DMS 273 treated with DMSO at 0.1 percent for 48 hours (cell line): ENCODE measurements around the gene RNF4.
"Not testable (repeated sequence)": the region's sequence is repeated elsewhere in the genome, so short reads cannot be mapped to it uniquely, and the experiment has no call there.

Source experiments
- DNase-seq: peaks from one replicate; lab custom pipeline; 2025; lab: John Stamatoyannopoulos, UW

Gene RNF4

DNA sequence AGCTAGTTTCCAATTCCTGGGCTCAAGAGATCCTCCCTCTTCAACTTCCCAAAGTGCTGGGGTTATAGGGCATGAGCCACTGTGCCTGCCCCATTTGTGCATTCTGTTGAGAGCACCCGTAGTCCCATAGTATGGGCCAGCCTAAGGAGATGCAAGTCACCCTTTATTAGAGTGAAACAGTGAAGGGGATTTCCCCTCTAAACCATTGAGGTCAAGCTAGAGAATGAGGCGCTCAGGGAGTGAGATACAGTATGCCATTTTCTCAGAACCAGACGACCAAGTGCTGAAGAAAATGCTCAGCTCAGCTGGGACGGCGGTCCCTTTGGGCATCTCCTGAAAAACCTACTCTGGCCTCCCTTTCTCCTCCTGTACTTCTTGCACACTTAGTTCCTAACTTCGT, 18.7 kb downstream of the RNF4 start:
- no peak for DNase-seq

DNA sequence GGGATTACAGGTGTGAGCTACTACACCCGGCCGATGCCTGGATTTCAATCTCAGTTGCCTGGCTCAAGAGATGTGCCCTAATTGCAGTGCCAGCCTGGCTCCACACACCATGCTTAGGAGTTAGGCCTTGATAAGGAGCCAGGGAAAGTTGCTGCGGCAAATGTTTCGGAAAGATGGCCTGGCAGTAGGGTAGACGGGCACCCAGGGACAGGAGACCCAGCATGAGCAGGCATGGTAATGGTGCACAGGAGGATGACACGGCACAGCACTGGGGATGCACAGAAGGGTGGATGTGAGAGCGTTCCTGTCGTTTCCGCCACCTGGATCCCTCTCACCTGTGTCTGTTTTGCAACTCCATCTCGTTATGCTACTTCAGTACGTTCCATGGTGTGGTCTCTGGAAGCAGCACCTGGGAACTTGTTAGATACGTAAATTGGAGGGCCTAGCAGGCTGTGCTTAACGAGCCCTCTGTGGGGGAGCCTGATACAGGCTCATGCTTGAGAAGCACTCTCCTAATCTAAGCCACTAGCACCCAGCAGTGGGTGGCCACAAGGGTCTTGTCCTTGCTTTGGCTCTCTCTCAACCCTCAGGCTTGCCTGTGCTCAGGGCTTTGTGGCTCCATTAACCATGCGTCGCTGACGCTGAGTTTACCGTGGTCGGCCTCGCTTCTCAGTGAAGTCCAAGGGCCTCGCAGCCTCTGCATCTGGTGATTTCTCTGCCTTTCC, 20.3 kb downstream of the RNF4 start:
- DNase-seq: no peak

DNA sequence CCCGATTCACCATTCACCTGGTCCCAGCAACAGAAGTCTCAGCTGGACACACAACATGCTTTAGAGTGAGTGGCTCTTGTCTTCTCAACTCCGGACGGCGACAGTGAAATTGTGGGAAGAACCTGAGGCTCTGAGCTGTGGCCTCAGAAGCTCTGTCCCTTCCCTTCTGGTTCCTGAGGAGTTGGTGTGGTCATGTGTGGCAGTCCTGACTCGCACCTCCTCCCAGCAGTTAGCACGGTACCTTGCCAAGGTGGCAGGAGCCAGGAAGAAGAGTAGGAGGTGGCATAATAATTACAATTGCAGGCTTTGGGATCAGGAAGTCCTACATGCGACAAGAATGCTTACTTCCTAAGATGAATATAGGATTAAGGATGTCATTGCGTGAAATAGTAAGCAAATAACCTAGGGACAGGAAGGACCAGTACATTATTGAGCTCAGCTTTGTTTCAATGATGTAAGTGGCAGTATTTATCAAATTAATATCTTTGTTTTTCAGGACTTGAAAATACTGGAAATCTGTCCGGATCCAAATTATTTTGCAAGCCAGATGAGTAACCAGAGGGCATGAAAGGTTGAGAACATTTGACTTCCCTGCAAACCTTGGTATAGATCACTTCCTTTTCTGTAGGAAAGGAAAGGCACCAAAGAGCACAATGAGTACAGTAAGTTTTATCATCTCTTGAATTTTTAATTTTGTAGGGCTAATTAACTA, 21.1 kb downstream of the RNF4 start:
- no peak for DNase-seq

DNA sequence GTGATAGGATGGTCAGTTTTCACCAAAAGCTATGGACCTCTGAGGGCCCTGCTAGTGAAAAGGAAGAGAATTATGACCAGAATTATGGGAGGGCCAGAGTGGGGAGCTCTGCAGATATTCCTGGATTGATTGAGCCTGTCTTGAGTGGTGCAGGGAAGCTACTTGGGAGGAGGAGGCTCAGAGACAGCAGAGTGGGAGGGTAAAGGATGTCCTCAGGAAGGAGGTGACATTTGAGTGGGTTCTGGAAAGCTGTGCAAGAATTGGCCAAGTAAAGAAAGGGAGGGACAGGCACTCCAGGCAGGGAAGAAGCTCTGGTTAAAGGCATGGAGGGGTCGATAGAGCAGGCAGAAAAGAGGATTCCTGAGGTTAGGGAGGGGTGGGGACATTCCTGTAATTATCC, 24.1 kb downstream of the RNF4 start:
- DNase-seq: no peak

DNA sequence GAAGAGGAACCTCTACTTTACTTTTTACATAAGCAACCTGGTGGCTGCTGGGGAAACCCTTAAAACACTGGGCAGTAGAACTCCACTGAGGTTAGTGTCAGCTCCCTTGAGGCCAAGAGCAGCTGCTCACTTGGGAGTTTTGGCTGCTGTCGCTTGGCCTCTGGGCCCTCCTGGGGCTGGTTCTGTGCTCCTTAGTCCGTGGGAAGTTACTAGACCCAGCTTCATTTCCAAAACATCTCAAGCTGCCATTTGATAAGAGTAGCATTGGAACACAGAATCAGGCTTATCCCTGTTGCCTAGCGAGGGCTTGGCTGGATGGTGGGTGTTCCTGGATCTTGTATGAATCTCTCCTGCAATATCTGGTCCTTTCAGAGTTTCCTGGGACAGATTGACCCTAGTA, 26.1 kb downstream of the RNF4 start:
- no peak for DNase-seq

DNA sequence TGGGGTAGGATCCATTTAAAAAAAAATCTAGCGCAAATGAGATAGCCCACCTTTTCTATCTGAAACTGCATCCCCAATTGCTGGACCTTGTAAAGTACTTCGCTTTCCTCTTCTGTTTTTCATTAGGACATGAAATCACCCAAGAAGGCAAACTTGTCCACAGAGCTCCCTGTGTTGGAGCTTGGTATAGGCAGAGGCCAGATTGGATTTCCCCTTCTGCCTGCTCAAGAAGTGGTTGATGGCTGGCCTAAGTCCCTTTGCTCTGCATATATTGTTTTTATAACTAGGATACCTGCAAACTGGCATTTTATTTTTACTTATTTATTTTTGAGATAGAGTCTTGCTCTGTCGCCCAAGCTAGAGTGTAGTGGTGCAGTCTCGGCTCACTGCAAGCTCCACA, 28.4 kb downstream of the RNF4 start:
- DNase-seq: no peak

DNA sequence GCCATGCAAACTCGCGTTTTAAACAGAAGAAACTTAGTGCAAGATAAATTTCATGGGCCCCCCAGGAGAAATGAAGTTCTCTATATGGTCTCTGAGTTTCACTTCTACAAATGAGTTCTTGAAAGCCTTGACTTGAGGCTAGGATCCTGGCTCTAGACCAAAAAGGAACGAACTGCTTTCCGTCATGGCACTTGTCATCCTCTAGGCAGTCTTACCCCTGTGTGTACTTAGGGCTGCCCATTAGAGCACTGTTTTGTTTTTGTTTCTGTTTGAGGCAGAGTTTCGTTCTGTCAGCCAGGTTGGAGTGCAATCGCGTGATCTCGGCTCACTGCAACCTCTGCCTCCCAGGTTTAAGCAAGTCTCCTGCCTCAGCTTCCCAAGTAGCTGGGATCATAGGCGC, 29.0 kb downstream of the RNF4 start:
- DNase-seq: no peak

DNA sequence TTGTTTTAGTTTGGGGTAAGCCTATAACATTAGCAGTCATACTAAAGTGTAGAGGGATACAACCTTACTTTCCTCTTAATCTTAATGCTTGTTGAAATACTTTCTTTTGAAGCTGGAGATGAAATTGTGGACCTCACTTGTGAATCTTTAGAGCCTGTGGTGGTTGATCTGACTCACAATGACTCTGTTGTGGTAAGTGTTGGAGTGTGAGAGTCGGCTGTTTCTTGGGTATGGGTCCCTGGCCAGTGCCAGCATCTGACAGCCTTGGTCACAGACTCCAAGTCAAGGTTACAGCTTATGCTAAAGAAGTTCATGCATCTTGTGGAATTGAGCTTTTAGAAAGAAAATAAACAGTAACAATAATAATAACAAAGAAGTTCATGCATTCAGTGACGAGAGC, 31.6 kb downstream of the RNF4 start:
- no peak for DNase-seq

DNA sequence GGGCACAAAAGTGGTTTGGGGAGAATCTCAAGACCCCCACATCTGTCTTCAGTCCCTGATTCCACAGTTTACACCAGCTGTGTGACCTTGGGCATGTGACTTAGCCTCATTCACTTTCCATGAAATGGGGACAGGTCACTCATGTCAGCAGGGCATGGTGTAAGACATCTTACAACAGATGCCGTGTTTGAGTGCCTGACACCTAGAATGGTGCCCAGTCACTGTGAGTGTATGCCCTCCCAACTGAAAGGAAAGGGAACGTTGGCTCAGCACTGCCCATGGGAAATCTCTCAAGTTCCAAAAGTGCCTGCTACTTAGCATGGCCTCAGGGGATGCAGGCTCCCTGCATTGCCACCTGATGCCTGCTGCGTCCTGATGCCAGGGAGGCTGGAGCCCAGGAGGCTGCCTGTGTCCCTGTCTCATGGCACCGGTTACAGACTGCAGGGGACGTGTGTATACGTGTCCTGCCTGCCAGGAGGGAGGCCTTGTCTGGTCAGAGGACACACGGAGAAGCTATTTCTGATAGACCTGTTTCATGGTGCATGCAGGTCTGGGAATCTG, 32.2 kb downstream of the RNF4 start:
- DNase-seq: no peak

DNA sequence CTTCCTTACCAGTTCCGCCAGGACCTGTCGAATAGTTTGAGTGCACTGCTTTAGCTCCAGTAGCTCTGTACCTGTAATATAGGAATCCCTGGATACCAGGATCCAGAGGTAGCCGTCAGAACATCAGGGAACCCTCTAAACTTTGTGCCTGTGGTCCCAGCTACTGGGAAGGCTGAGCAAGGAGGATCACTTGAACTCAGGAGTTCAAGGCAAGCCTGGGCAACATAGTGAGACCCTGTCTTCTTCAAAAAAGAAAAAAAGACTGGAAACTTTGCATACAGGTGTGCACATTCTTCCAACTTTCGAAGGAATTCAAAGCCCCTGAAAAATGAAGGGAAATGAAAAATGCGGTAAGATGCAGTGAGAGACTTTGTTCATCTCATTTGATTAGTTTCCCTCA, 34.9 kb downstream of the RNF4 start:
- DNase-seq: no peak

DNA sequence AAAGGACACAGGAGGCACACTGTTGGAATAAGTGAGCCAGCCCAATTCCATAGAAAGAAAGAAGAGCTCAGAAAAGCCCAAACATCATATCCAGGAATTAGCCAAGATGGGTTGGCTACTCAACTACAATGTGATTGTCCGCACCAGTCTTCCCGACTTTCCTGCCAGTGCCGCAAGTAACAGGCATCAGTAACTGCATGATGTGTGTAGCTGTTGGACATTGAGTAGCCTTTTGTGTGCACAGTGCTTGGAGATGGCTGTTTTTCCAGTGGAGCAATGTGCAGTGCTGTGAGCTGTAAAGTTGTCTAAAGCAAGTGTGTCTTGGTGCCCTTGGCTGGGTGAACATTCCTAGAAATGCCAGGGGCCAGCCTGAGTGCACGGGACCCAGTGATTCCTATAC, 38.4 kb downstream of the RNF4 start:
- DNase-seq: no peak

DNA sequence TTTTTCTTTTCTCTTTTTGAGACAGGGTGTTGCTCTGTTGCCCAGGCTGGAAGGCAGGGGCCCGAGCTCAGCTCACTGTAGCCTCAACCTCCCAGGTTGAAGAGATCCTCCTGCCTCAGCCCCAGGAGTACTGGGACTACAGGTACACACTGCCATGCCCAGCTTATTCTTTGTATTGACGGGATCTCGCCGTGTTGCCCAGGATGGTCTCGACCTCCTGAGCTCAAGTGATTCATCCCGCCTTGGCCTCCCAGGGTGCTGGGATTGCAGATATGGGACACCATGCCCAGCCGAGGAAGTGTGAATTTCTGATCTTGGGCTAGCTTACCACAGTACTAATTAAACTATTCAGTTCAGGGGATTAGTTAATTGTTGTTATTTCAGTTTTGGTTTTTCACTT, 38.9 kb downstream of the RNF4 start:
- no peak for DNase-seq

DNA sequence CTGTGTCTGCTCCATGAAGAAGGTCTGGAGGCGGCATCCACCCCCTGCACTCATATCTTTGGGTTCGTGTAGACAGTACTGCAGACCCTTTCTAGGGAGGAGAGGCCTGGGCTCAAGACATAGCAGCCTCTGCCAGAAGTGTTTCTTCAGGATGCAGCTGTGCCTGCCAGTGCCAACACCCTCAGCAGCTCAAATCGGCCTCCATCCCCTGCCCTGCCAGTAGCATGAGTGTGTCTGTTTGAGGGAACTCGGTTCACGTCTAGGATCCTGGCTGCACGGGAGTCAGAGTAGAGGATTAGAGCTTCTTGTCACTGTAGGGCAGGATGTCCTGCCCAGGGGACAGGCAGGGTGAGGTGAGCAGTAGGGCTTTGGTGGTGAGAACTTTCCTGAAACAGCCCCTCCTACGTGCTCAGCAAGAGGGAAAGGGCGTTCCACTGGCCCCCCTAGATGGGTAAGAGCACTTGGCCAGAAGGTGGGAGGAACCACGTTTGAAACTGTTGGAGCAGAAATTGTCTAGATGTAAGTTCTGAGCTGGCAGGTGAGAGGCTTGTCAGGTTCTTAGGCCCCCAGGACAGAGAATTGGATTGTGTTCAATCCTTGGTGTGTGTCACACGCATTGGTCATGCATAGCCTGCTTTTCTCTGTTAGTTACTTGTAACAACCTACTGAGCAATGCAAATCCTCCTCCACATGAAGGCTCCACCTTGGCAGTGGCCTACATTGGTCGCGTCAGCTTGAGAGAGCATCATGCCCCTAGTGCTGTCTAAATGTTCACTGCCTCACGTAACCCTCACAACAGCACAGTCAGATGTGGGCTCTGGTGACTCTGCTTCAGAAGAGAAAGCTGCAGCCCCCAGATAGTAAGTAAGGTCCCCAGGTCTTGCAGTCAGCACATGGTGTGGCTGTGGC, 41.7 kb downstream of the RNF4 start:
- no peak for DNase-seq

DNA sequence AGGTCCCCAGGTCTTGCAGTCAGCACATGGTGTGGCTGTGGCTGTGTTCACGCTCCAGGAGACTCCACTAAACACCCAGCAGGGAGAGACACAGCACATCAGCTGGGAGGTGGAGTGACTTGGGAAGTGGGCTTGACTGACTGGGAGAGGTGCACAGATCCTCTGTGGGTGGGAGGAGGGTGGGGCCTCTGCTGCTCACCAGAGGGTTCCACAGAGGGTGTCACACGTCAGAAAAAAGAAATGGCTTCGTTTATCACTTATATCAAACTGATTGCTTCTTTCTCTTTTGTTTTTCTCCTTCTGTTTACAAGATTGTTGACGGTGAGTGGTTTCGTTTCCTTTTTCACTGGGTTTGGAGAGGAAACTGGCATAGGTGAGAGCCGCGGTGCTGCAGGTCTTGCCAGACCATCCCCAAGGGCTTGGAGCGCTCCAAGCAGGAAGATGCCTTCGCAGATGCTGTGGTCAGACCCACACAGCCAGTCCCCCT, 42.8 kb downstream of the RNF4 start:
- DNase-seq: no peak

DNA sequence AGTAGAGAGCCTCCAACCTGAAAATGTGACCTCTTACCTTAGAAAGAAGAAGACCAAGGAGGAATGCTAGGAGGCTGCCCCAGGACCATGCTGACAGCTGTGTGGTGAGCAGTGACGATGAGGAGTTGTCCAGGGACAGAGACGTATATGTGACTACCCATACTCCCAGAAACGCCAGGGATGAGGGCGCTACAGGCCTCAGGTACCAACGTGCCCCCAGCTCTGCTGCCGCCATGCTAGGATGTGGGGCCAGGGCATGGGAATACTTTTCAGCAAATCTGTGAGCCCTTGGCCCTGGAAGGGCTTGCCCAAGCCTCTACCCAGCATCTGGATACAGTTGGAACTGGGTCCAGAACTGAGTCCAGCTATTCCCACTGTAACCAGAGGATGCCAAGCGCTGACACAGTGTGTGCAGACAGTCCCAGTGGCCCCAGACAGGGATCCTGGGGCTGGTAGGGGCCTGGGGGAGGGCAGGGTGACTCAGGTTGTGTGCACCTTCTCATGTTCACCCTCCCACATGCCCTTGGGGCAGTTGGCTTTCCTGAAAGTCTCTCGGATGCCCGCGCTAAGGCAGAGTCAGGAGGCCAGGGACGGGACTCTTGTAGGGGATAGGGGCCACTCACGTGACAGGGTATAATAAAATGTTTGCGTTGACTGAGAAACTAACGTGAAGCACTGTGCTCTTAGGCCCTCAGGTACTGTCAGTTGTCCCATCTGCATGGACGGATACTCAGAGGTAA, 43.7 kb downstream of the RNF4 start:
- no peak for DNase-seq

DNA sequence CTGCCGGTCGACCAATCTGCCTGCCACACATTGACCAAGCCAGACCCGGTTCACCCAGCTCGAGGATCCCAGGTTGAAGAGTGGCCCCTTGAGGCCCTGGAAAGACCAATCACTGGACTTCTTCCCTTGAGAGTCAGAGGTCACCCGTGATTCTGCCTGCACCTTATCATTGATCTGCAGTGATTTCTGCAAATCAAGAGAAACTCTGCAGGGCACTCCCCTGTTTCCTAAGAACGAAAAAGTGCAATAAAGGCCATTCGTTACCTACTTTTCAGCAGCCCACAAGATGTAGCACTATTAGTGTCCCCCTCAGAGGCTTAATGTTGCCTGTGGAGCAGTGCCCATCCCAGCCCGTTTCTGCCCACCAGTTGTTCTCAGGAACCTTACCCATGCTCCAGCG, 45.3 kb downstream of the RNF4 start:
- DNase-seq: not testable (repeated sequence)

DNA sequence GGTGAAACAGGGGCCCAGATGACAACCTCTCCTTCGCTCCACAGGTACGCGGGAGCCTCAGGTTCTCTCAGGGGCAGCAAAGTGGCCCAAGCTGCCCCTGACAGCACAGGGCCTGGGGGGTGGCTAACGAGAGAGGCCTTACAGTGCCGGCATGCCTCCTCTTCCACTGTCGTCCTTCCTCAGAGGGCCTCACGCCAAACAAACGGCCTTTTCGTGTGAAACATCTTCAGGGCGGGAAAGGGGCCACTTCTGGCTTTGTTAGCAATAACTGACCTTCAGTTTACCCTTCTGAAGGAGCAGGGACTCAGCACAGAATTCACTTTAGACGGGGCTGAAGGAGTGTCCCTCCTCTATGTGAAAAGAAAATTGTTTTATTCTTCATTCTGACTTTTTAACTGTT, 46.0 kb downstream of the RNF4 start:
- not testable (repeated sequence) for DNase-seq

DNA sequence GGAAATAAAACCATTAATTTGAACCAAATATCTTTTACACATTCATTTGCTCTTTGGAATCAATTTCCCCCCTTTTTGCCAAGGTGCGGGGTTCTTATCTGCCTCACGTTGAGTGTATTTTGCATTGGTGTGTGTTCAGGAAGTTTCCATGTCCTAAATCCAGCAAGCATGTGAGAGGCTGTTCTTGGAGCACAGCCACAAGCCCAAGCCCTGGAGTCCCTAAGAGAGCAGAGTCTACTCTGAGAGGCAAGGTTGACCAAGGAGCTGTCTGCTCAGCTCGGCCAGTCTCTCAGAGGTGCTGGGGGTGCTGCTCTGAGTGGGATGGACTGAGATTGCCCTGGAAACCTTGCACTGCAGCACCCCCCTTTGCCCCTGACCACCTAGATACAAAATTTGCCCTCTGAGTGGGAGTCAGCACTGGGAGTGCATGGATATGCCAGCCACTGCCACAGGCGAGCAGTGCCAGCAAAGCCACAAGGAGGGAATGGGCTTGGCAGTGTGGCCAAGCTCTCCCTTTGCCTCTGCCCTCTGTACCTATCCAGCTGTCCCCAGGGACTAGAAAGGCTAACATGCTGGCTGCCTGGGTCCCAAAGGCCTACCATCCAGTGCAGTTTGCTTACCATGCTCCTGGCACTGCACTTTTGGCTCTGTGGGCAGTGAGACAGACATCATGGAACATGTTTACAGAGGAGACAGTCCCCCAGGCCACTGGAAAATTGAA, 47.1 kb downstream of the RNF4 start:
- no peak for DNase-seq

DNA sequence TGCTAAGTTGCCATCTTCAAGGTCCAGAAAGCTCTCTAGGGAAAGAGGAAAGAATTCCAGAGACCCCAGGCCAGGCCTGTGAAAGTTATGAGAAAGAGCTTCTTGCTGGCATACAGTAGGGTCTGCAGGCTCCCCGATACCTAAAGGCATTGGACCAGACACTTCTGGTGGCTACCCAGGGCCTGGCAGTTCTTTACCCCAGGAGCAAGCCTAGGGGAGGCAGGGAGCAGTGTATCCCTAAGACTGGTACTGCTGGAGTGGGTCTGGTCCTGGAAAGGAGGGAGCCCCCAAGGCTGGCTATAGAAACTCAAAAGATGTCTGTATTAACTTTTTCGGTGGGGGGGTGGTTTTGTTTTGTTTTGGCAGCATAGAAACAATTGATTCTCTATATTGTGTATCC, 47.7 kb downstream of the RNF4 start:
- DNase-seq: no peak

DNA sequence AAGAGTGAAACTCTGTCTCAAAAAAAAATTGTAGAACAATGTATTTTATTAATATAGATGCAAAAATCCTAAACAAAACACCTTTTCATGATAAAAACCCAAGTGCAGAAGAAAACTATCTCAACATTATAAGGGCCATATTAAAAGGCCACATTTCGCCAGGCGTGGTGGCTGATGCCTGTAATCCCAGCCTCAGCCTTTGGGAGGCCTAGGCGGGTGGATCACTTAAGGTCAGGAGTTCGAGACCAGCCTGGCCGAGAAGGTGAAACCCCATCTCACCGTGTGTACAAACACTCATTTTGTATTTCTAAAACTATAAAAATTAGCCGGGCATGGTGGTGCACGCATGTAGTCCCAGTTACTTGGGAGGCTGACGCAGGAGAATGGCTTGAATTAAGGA, 57.7 kb downstream of the RNF4 start:
- no peak for DNase-seq

DNA sequence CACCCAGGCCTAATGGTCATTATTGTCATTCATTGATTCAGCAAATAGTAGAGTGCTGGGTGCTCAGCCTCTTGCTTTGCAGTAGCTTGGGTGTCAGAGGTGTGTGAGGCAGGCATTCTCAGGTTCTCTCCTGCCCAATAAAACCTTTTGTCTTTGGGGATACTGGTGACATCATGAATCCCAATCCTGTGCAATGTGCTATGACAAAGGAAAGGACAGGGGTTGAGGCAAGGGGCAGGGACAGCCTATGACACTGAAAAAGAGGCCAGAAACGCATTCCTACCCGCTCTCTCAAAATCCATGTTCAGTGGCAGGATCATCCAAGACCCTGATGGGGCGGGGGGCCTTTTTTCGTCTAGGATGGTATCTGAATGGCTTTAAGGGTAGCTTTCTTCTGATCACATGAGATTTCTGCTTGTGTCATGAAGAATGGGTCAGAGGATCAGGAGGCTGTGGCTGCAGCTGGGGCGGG, 66.0 kb downstream of the RNF4 start:
- DNase-seq: no peak
